H9 (cell line): Measurements from ENCODE around the gene ARHGAP24. TPM values are rescaled to one million over a fixed set of nuclear protein-coding genes. Genes with fewer than 3 reads are reported as not detected.

Experiments
- DNase-seq: peaks from one replicate; pipeline ENCODE4 v3.0.0-alpha.2; 2017
- H2AFZ ChIP-seq: one replicate; pipeline ENCODE4 v1.6.1; 2013; ENCODE audit warnings: mild to moderate bottlenecking, low read length, control low read depth, moderate library complexity
- H2AK5ac ChIP-seq: 2 replicates; pipeline ENCODE4 v1.6.1; 2013; ENCODE audit warnings: low read length, control low read depth, mixed read lengths; ENCODE audit not compliant: insufficient read length
- H2BK120ac ChIP-seq: one replicate; pipeline ENCODE4 v1.6.1; 2013; ENCODE audit warnings: low read depth, mild to moderate bottlenecking, low read length, control low read depth, inconsistent platforms; ENCODE audit not compliant: poor library complexity, severe bottlenecking
- H2BK12ac ChIP-seq: 2 replicates; pipeline ENCODE4 v1.6.1; 2013; ENCODE audit warnings: low read length, control low read depth, mixed read lengths, low read depth; ENCODE audit not compliant: insufficient read length
- H2BK15ac ChIP-seq: 2 replicates; pipeline ENCODE4 v1.6.1; 2013; ENCODE audit warnings: low read depth, low read length, control low read depth
- H2BK20ac ChIP-seq: one replicate; pipeline ENCODE4 v1.6.1; 2013; ENCODE audit warnings: low read depth, mild to moderate bottlenecking, low read length, control low read depth, inconsistent platforms; ENCODE audit not compliant: poor library complexity, severe bottlenecking
- H2BK5ac ChIP-seq: 2 replicates; pipeline ENCODE4 v1.6.1; 2013; ENCODE audit warnings: low read length, control low read depth, mixed read lengths; ENCODE audit not compliant: insufficient read length
- H3K14ac ChIP-seq: 2 replicates; pipeline ENCODE4 v1.6.1; 2013; ENCODE audit warnings: low read length, control low read depth; ENCODE audit not compliant: insufficient read depth
- H3K18ac ChIP-seq: 2 replicates; pipeline ENCODE4 v1.6.1; 2013; ENCODE audit warnings: low read depth, mild to moderate bottlenecking, mixed read lengths, low read length, control low read depth; ENCODE audit not compliant: insufficient read length
- H3K23ac ChIP-seq: 2 replicates; pipeline ENCODE4 v1.6.1; 2013; ENCODE audit warnings: low read length, control low read depth, mixed read lengths, low read depth; ENCODE audit not compliant: insufficient read length
- H3K23me2 ChIP-seq: 2 replicates; pipeline ENCODE4 v1.6.1; 2013; ENCODE audit warnings: low read depth, mild to moderate bottlenecking, mixed read lengths, low read length, control low read depth; ENCODE audit not compliant: insufficient read length, poor library complexity, severe bottlenecking
- H3K27ac ChIP-seq: 2 replicates; pipeline ENCODE4 v1.5.1; 2013; ENCODE audit warnings: low read length, control low read depth, mixed read lengths, low read depth; ENCODE audit not compliant: insufficient read length
- H3K27me3 ChIP-seq: 2 replicates; pipeline ENCODE4 v1.6.1; 2013; ENCODE audit warnings: low read length, control low read depth, inconsistent platforms; ENCODE audit not compliant: insufficient read depth
- H3K4ac ChIP-seq: 2 replicates; pipeline ENCODE4 v1.6.1; 2013; ENCODE audit warnings: low read depth, mild to moderate bottlenecking, control low read depth, inconsistent platforms, low read length, moderate library complexity
- H3K4me1 ChIP-seq: 2 replicates; pipeline ENCODE4 v1.6.1; 2013; ENCODE audit warnings: low read length, control low read depth, inconsistent platforms; ENCODE audit not compliant: insufficient read depth
- H3K4me2 ChIP-seq: 2 replicates; pipeline ENCODE4 v1.6.1; 2013; ENCODE audit warnings: low read length, control low read depth, mixed read lengths; ENCODE audit not compliant: insufficient read length, insufficient read depth
- H3K56ac ChIP-seq: 2 replicates; pipeline ENCODE4 v1.6.1; 2013; ENCODE audit warnings: low read depth, mild to moderate bottlenecking, mixed read lengths, low read length, control low read depth; ENCODE audit not compliant: insufficient read length
- H3K79me1 ChIP-seq: 2 replicates; pipeline ENCODE4 v1.6.1; 2013; ENCODE audit warnings: low read depth, mild to moderate bottlenecking, moderate library complexity, low read length, control low read depth, inconsistent platforms; ENCODE audit not compliant: insufficient read depth, poor library complexity, severe bottlenecking
- H3K79me2 ChIP-seq: 2 replicates; pipeline ENCODE4 v1.6.1; 2013; ENCODE audit warnings: low read length, control low read depth, inconsistent platforms; ENCODE audit not compliant: insufficient read depth
- H3K9ac ChIP-seq: 2 replicates; pipeline ENCODE4 v1.6.1; 2013; ENCODE audit warnings: low read length, control low read depth, mixed read lengths; ENCODE audit not compliant: insufficient read length; ENCODE audit errors: extremely low read depth
- H3K9me3 ChIP-seq: one replicate; pipeline ENCODE4 v1.6.1; 2013; ENCODE audit warnings: low read depth, low read length, inconsistent platforms; ENCODE audit not compliant: control insufficient read depth
- H3T11ph ChIP-seq: one replicate; pipeline ENCODE4 v1.6.1; 2013; ENCODE audit warnings: mild to moderate bottlenecking, low read length, control low read depth, inconsistent platforms
- H4K20me1 ChIP-seq: one replicate; pipeline ENCODE4 v1.6.1; 2013; ENCODE audit not compliant: control insufficient read depth, insufficient read length, insufficient read depth
- H4K5ac ChIP-seq: 2 replicates; pipeline ENCODE4 v1.6.1; 2013; ENCODE audit warnings: low read depth, mild to moderate bottlenecking, mixed read lengths, low read length, control low read depth; ENCODE audit not compliant: insufficient read length
- H4K8ac ChIP-seq: replicated peaks from 2 replicates; pipeline ENCODE4 v1.6.1; 2013; ENCODE audit warnings: low read length, control low read depth, mixed read lengths, low read depth; ENCODE audit not compliant: insufficient read length
- H4K91ac ChIP-seq: 2 replicates; pipeline ENCODE4 v1.6.1; 2013; ENCODE audit warnings: low read depth, mild to moderate bottlenecking, moderate library complexity, mixed read lengths, low read length, control low read depth; ENCODE audit not compliant: insufficient read length
- H3K27ac Mint-ChIP-seq, 3 experiments: 2 replicates in 2 of 3; 3 replicates in 1 of 3; pipeline ENCODE4 v1.8.0; 2020 to 2021; ENCODE audit warnings: mixed read lengths in 3 of 3, mild to moderate bottlenecking in 1 of 3, moderate library complexity in 1 of 3
- H3K27me3 Mint-ChIP-seq: 2 replicates; pipeline ENCODE4 v1.8.0; 2021; ENCODE audit warnings: low read depth, mild to moderate bottlenecking, moderate library complexity, mixed read lengths
- H3K36me3 Mint-ChIP-seq, 3 experiments: 2 replicates in 2 of 3; 3 replicates in 1 of 3; pipeline ENCODE4 v1.8.0; 2020 to 2021; ENCODE audit warnings: low read depth in 3 of 3, mixed read lengths in 3 of 3; ENCODE audit not compliant: insufficient read depth in 1 of 3
- H3K4me1 Mint-ChIP-seq, 2 experiments: 2 replicates each; pipeline ENCODE4 v1.8.0; 2020; ENCODE audit warnings: mixed read lengths in 2 of 2
- H3K4me3 Mint-ChIP-seq, 2 experiments: 2 replicates in 1 of 2; 3 replicates in 1 of 2; pipeline ENCODE4 v1.8.0; 2020 to 2021; ENCODE audit warnings: mild to moderate bottlenecking in 2 of 2, mixed read lengths in 2 of 2, moderate library complexity in 1 of 2
- H3K9me3 Mint-ChIP-seq, 2 experiments: 2 replicates in 1 of 2; 3 replicates in 1 of 2; pipeline ENCODE4 v1.8.0; 2020; ENCODE audit warnings: mild to moderate bottlenecking in 2 of 2, mixed read lengths in 2 of 2, moderate library complexity in 1 of 2
- WGBS: extraction: QIAGEN DNeasy Blood & Tissue Kit; methylation state at CpG from one replicate; pipeline ENCODE4 v1.1.7; 2013; ENCODE audit warnings: missing lambda C conversion rate, low lambda C conversion rate, mixed read lengths; ENCODE audit not compliant: insufficient read length; ENCODE audit errors: extremely low coverage; 5-methylcytosine and 5-hydroxymethylcytosine counted together
- total RNA-seq: library from RNA; stranded (reverse); gene quantifications from 2 replicates; pipeline ENCODE4 v1.2.1, GENCODE V29; 2021
- TF ChIP-seq, protein P1 (sequence below): fragments of 200-600 bp; sonication (generic); conservative IDR thresholded peaks from 3 replicates; pipeline ENCODE4 v1.8.0; 2021; ENCODE audit warnings: antibody characterized with exemption, mild to moderate bottlenecking

Gene ARHGAP24
- total RNA-seq, 1 experiment from 2014 or later = 0.37 TPM

DNA sequence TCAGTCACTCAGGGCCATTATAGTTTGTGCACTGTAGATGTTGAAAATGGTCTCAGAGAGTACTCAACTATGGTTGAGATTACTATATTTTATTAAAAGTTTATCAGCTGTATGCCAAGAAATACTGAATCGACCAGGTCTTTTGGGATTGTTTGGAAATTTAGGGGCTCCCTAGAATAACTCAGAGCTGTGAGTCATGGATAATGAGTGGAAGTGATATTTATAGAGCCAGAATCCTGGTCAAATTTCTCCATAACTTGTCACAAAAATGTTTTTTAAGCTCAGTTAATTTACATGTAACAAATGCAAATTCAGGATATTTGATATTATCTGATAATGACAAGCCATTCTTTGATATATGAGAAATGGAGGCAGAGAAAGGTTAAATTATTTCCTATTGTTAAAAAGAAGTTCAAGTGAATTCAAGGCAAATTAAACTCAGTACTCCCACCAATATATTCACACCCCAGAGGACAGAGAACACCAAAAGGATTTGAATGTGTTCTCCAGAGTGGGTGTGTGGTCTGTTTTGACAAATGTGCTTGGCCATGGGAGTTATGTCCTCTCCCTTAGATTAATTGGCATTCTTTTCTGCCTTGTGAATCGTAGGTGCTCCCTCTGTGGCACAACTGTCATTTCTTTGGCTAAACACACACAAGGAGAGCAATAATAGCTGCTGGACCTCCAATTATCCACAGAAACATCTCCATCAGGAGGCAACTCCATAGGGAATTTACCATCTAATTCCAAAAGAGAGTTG is 37.7 kb downstream of the ARHGAP24 start:
- no peak overlapping the region for H2AFZ ChIP-seq
- H4K20me1 ChIP-seq = no peaks in the 10 kb centered on the region
- no peak overlapping the region for H2BK12ac ChIP-seq
- no peak overlapping the region for H4K5ac ChIP-seq
- no peak overlapping the region for H2BK15ac ChIP-seq
- WGBS = no CpG with 5 or more reads among the region's 2 CpGs
- Mint-ChIP-seq H3K27me3 (no peaks in the 10 kb centered on the region; the same call in 1 of the 2 replicates), H3K36me3 (no peaks in the 10 kb centered on the region), H3K9me3 (no peaks in the 10 kb centered on the region), H3K4me1 (0 out of 4 replicates have a peak, but pooled peaks cover 0 to 4% of the 10 kb centered on the region in 2 experiments), H3K27ac (no peak overlapping the region), H3K4me3 (no peak overlapping the region)
- no peak overlapping the region for H2BK20ac ChIP-seq
- no peak for DNase-seq
- no peak overlapping the region for H3K23ac ChIP-seq
- H3T11ph ChIP-seq = no peak overlapping the region
- no peak overlapping the region for H4K8ac ChIP-seq
- H3K23me2 ChIP-seq = no peaks in the 10 kb centered on the region
- H3K9me3 ChIP-seq = no peaks in the 10 kb centered on the region
- no peak overlapping the region for H2BK5ac ChIP-seq
- H3K9ac ChIP-seq = no peak overlapping the region
- TF ChIP-seq, protein P1, sequence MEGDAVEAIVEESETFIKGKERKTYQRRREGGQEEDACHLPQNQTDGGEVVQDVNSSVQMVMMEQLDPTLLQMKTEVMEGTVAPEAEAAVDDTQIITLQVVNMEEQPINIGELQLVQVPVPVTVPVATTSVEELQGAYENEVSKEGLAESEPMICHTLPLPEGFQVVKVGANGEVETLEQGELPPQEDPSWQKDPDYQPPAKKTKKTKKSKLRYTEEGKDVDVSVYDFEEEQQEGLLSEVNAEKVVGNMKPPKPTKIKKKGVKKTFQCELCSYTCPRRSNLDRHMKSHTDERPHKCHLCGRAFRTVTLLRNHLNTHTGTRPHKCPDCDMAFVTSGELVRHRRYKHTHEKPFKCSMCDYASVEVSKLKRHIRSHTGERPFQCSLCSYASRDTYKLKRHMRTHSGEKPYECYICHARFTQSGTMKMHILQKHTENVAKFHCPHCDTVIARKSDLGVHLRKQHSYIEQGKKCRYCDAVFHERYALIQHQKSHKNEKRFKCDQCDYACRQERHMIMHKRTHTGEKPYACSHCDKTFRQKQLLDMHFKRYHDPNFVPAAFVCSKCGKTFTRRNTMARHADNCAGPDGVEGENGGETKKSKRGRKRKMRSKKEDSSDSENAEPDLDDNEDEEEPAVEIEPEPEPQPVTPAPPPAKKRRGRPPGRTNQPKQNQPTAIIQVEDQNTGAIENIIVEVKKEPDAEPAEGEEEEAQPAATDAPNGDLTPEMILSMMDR = no peak
- no peaks in the 10 kb centered on the region for H3K27me3 ChIP-seq
- no peaks in the 10 kb centered on the region for H3K4me1 ChIP-seq
- H3K27ac ChIP-seq = no peak overlapping the region
- no peaks in the 10 kb centered on the region for H3K79me1 ChIP-seq
- H2AK5ac ChIP-seq = no peak overlapping the region
- no peak overlapping the region for H3K4me2 ChIP-seq
- no peak overlapping the region for H3K56ac ChIP-seq
- no peak overlapping the region for H3K4ac ChIP-seq
- no peak overlapping the region for H3K18ac ChIP-seq
- no peak overlapping the region for H4K91ac ChIP-seq
- H3K14ac ChIP-seq = no peak overlapping the region
- H2BK120ac ChIP-seq = no peak overlapping the region
- no peaks in the 10 kb centered on the region for H3K79me2 ChIP-seq
